BJ (cell line): ENCODE data around the gene DDAH2. TPM values are rescaled to one million over a fixed set of nuclear protein-coding genes. Genes with fewer than 3 reads are reported as not detected.
A peak's percentile ranks its signal among the peaks of the same experiment; 100 is the strongest.

ENCODE experiments used
- CTCF ChIA-PET: fragments of 350-600 bp; formaldehyde crosslinking; extraction: SDS; loops from one replicate; lab custom pipeline; 2021; ENCODE audit warnings: antibody characterized with exemption, inconsistent platforms; lab: Yijun Ruan, JAX
- POLR2A ChIA-PET: fragments of 300-600 bp; sonication (Branson Sonifier 250); formaldehyde crosslinking; extraction: SDS; loops from one replicate; lab custom pipeline; 2021; ENCODE audit warnings: antibody characterized with exemption; lab: Charles Lee
- DNase-seq: peaks from one replicate; pipeline ENCODE4 v3.0.0-alpha.2; 2011; ENCODE audit warnings: low read depth
- H3K27me3 ChIP-seq: 2 replicates; pipeline ENCODE4 v1.6.0; 2011; ENCODE audit warnings: low read length; ENCODE audit not compliant: control insufficient read depth, insufficient read depth
- H3K36me3 ChIP-seq: 2 replicates; pipeline ENCODE4 v1.5.1; 2011; ENCODE audit warnings: low read length; ENCODE audit not compliant: control insufficient read depth, insufficient read depth
- H3K4me3 ChIP-seq: 2 replicates; pipeline ENCODE4 v1.5.1; 2011; ENCODE audit warnings: low read depth, mild to moderate bottlenecking, control low read depth, low read length
- CTCF ChIP-seq: IDR thresholded peaks from 2 replicates; pipeline ENCODE4 v1.5.1; 2011; ENCODE audit warnings: low read depth, mild to moderate bottlenecking, control low read depth, inconsistent platforms, low read length, moderate library complexity; ENCODE audit not compliant: insufficient read depth
- polyA minus RNA-seq: library from RNA; depleted of rRNA, polyadenylated mRNA; stranded (reverse); fragments of >200 nt; gene quantifications from 2 replicates; pipeline ENCODE4 v1.2.3, GENCODE V29; 2011; rRNA and poly(A)+ RNA removed
- polyA plus RNA-seq: library from polyadenylated mRNA; depleted of rRNA; stranded (reverse); fragments of >200 nt; gene quantifications from 2 replicates; pipeline ENCODE4 v1.2.3, GENCODE V29; 2011; rRNA removed

DDAH2 gene
- polyA plus RNA-seq (43.2 and 69.5 TPM in 2 replicates), polyA minus RNA-seq (22.1 and 24.6 TPM in 2 replicates)

GRCh38 chr6:31728767-31729514 is at the start of gene DDAH2:
DDAH2 (minus strand) TSS chr6:31729299; CDS start chr6:31729161, 138 bp downstream.
- no peak for DNase-seq
- H3K4me3 ChIP-seq = peak within 1 kb of the TSS; percentile 88
- CTCF ChIA-PET = interaction anchor here (0.6 to 4.6 kb wide), 15 partner anchors 8 to 142 kb away, joined by 3 to 28 read pairs (median 6); partner anchors contain the start of genes LY6G6C, LY6G6D, MSH5 and VARS1
- H3K36me3 ChIP-seq = peaks cover 25% of the 10 kb centered on the region
- no peaks in the 10 kb centered on the region for H3K27me3 ChIP-seq
- POLR2A ChIA-PET = interaction anchor here (0.9 kb wide), 1 partner anchor 11 kb away, joined by 3 read pairs; the partner anchor contains the start of gene MSH5
- TF ChIP-seq CTCF = peak; percentile 55

GRCh38 chr6:31778193-31778592 is 49.1 kb upstream of the DDAH2 start:
- peaks cover 32% of the 10 kb centered on the region for H3K36me3 ChIP-seq
- no peak for TF ChIP-seq CTCF
- POLR2A ChIA-PET = no interaction called here

GRCh38 chr6:31777667-31778050 is 48.6 kb upstream of the DDAH2 start:
- ChIA-PET POLR2A (no interaction called here), CTCF (interaction anchor here (0.6 to 3.3 kb wide), 6 partner anchors 9 to 63 kb away, joined by 3 to 22 read pairs (median 3); partner anchors contain the start of genes DDAH2 and LY6G6D)
- DNase-seq = no peak
- TF ChIP-seq CTCF = no peak
- H3K4me3 ChIP-seq = no peak overlapping the region
- H3K27me3 ChIP-seq = no peaks in the 10 kb centered on the region
- peaks cover 29% of the 10 kb centered on the region for H3K36me3 ChIP-seq

More at GRCh38 chr6:31778193-31778592, 49.1 kb upstream of the DDAH2 start:
- Histone ChIP-seq H3K27me3 (no peaks in the 10 kb centered on the region), H3K4me3 (no peak overlapping the region)
- DNase-seq = no peak
- CTCF ChIA-PET = interaction anchor here (1.1 to 3.3 kb wide), 5 partner anchors 8 to 55 kb away, joined by 3 to 22 read pairs (median 5); partner anchors contain the start of gene DDAH2

GRCh38 chr6:31776989-31777666 is 48.0 kb upstream of the DDAH2 start, which contains the start of gene VWA7:
VWA7 (minus strand) TSS chr6:31777328; CDS start chr6:31776779, 549 bp downstream.
- Histone ChIP-seq H3K4me3 (no peak within 1 kb of the TSS), H3K27me3 (no peaks in the 10 kb centered on the region), H3K36me3 (peaks cover 25% of the 10 kb centered on the region)
- CTCF ChIA-PET = interaction anchor here (0.6 to 3.3 kb wide), 6 partner anchors 9 to 62 kb away, joined by 3 to 22 read pairs (median 3); partner anchors contain the start of genes DDAH2 and LY6G6D
- POLR2A ChIA-PET = no interaction called here
- no peak for TF ChIP-seq CTCF
- DNase-seq = no peak
